H54 (cell line): ENCODE results near the gene C4orf54.

ENCODE experiments used
- DNase-seq: peaks from one replicate; pipeline ENCODE4 v3.0.0; 2011; ENCODE audit warnings: low spot score, mixed read lengths; ENCODE audit not compliant: insufficient read length
- FAIRE-seq: peaks from 3 replicates; lab custom pipeline; 2011; peaks lifted over from hg19 to GRCh38; lab: Jason Lieb, UNC
- POLR2A ChIP-seq: IDR thresholded peaks from 2 replicates; pipeline ENCODE4 v1.6.1; 2011; ENCODE audit warnings: low read depth, mild to moderate bottlenecking, low read length

The C4orf54 gene

GRCh38 chr4:99625369-99625768, 32.3 kb downstream of the C4orf54 start:
- DNase-seq (no peak), FAIRE-seq (no peak)
- TF ChIP-seq POLR2A: no peak

DNA sequence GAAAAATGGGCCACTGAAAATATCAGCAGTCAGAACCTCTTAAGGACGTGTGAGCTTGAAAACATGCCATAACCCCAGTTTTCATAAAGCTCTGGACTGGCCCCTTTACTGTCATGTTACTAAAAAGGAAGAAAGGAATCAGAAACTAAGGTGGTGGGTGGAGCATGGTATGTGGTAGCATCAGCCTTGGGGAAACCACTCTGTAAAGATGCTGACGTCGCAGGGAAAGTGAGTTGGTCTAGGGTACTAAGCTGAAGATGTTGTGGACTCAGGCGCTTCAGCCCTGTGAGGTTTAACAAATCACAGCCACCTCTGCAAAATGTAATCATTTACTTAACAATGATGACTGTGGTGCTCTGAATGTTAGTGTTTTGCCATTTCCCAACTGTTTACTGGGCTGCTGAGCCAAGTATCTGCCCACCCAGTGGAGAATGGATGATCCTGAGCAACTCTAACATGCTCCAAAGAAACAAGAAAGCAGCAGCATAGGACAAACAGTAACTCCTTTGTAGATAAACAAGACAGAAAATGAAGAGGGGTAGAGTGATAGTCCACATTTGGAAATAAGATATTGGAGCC, 33.4 kb downstream of the C4orf54 start:
- TF ChIP-seq POLR2A: no peak
- FAIRE-seq (no peak), DNase-seq (no peak)

GRCh38 chr4:99622341-99622740, 35.3 kb downstream of the C4orf54 start:
- FAIRE-seq: no peak
- DNase-seq: no peak
- TF ChIP-seq POLR2A: no peak

DNA sequence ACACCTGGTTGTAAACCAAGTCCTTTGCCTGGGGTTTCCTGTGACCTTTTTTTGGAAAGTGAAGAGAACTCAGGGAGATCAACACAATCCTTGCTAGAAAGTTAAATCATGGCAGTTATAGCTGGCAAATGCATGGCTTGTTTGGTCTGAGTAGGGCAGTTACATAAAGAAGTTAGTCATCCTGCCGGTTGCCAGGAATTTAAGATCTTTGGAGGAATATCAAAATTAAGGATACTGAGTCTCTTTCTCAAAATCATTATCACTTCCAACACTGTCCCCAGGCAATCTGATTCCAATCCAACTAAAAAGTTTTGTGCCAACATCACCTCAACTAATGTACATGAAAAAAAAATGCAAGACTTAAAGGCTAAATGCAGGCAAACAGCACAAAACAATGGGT, 40.3 kb downstream of the C4orf54 start:
- DNase-seq (no peak), FAIRE-seq (no peak)
- no peak for TF ChIP-seq POLR2A

- DNase-seq (no peak), FAIRE-seq (no peak)
- no peak for TF ChIP-seq POLR2A
Observed at GRCh38 chr4:99615170-99615820, 42.3 kb downstream of the C4orf54 start.

- no peak for FAIRE-seq
- DNase-seq: no peak
- TF ChIP-seq POLR2A: no peak
Observed at GRCh38 chr4:99614491-99614890, 43.1 kb downstream of the C4orf54 start.

GRCh38 chr4:99612704-99613103, 44.9 kb downstream of the C4orf54 start:
- FAIRE-seq (no peak), DNase-seq (no peak)
- TF ChIP-seq POLR2A: no peak

DNA sequence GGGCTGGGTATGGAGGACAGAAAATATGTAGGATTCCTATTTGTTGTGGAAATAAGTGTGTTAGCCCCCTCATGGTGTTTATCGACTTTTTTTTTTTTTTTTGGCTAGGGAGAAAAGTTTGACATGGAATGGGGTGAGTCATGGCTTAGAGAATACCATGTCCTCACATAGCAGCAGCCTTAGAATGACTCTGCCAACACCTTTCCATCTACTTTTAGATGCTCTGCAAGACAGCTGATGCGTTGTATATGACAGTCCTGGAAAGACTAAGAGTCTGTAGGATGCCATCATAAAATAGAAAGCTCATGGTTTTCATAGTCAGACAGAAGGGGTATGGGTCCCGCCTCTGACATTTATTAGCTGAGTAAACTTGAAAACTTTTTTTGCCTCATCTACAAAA, 45.3 kb downstream of the C4orf54 start:
- no peak for TF ChIP-seq POLR2A
- DNase-seq: no peak
- FAIRE-seq: no peak

DNA sequence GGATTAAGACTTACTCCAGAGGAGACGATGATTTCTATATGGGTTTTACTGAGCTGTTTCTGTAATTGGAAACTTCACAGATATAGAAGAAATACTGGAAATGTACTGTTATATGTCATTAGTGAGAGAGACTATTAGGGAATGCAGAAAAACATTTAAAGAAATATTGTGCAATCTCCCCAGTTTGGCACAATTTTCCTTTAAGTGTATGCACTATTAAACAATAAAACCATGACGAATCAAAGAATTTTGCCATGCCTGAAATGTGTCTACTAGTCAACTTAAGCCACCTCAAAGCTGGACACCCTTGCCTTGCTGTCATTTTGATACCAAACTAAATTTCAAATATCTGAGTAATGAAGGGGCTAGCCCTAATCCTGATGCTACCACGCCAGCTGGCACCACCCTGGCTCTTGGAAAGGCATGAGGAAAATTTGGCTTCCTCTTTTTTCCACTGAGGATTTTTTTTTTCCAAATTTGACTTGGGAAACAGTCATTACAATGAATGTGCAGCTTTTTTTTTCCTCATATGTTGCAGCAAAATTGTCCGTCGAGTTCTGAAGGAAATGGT, 46.9 kb downstream of the C4orf54 start:
- DNase-seq: no peak

DNA sequence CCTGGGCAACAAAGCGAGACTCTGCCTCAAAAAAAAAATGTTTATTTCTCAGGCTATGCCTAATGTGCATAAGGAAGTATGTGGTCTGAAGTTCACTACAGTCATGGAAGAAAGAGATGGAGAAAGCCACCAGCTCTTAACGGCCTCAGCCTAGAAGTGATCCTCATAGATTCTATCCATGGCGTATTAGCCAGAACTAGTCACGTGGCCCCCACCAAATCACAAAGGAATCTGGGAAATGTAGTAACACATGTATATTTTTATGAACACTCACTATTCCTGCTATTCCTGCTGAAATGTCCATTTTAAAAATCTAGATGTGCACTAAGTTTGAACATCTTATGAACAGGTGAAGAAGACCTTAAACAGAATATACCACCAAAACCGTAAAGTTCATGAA, 49.2 kb downstream of the C4orf54 start:
- FAIRE-seq: no peak
- DNase-seq: no peak
- no peak for TF ChIP-seq POLR2A

More for the DNA sequence above, 46.9 kb downstream of the C4orf54 start:
- no peak for FAIRE-seq
- TF ChIP-seq POLR2A: no peak
